ENCODE results near the gene HYI.

DNA sequence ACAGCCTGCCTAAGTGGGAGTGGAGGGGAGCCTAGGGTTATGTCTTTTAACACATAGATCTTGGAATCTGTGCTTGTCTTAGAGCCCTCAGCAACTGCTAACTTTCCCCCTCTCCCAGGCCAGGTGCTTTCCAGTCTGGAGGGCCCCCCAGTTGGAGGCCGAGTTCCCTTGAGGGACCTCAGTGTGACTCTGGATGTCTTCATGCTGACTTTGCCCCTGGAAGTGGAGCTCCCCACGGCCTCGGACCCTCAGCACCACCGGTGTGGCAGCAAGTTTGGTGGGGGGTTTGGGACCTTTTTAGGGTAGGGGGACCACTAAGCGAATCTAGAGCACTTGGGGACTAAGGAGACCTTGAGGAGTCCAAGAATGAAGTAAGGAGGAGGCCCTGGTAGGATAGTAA is 22.9 kb downstream of the HYI start:
- TF ChIP-seq, protein P1, sequence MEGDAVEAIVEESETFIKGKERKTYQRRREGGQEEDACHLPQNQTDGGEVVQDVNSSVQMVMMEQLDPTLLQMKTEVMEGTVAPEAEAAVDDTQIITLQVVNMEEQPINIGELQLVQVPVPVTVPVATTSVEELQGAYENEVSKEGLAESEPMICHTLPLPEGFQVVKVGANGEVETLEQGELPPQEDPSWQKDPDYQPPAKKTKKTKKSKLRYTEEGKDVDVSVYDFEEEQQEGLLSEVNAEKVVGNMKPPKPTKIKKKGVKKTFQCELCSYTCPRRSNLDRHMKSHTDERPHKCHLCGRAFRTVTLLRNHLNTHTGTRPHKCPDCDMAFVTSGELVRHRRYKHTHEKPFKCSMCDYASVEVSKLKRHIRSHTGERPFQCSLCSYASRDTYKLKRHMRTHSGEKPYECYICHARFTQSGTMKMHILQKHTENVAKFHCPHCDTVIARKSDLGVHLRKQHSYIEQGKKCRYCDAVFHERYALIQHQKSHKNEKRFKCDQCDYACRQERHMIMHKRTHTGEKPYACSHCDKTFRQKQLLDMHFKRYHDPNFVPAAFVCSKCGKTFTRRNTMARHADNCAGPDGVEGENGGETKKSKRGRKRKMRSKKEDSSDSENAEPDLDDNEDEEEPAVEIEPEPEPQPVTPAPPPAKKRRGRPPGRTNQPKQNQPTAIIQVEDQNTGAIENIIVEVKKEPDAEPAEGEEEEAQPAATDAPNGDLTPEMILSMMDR (IDR thresholded peaks at IDR 0.05) = no peak
- no peak for TF ChIP-seq POLR2A (IDR thresholded peaks at IDR 0.05)

All from vagina (tissue), 2 donors.